Measurements from ENCODE around the gene LRFN2.

Gene LRFN2

DNA sequence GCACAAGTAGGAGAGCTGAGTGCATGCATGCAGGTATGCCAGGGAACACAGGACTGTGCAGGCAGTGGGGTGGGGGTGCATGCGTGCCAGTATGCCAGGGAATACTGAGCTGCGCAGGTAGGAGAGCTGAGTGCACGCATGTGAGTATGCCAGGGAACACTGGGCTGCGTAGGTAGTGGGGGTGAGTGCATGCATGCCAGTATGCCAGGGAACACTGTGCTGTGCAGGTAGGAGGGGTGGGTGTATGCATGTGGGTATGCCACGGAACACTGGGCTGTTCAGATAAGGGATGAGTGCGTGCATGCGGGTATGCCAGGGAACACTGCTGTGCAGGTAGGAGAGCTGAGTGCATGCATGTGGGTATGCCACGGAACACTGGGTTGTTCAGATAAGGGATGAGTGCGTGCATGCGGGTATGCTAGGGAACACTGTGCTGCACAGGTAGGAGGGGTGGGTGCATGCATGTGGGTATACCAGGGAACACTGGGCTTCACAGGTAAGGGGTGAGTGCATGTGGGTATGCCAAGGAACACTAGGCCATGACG lies 77.4 kb downstream of the LRFN2 start:
- no peak for DNase-seq

GRCh38 chr6:40509086-40509485 lies 78.1 kb downstream of the LRFN2 start:
- no peak for DNase-seq

DNA sequence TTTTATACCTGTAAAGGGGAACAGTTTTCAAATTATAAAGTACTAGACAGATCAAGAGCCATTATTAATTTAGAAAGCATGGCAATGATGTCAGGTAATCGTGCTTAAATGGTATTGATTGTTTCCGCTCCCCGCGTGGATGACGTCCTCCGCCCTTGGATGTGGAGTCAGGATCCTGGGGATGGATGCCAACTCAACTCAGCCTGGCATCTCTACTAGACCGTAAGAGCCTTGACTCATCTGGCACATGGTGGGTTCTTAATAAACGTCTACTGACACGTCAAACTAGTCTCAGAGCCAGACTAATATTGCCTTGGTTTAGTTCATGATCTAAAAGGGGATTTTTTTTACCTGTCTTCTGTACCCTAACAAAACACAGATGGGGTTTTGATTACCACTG lies 80.2 kb downstream of the LRFN2 start:
- no peak for DNase-seq

DNA sequence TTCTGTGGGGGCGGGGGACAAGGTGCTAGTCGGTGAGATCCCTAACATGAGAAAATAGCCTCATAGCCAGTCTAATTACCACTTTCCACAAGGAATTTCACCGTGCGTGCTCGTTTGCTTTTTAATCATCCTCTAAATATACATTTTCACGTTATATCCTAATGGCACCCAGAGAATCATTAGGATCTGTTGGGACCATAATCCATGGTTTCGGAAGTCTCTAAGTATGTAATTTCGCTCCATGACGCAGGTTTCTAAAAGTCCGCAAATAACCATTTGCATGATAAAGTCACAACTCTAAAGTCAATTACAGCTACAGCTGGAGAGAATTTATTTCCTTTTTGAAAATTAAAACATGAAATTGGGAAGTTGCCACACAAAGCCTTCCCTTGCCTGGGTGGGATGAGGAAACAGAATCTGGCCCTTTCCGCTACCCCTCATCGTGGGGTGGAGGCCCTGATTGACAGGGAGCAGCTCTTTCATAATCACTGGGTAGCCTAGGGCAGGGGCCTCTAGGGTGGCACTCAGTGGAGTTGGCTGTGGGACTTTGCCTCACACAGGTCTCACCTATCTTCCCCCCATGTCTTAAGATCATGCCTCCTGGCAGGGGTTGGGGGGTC lies 81.9 kb downstream of the LRFN2 start:
- DNase-seq, result no peak

DNA sequence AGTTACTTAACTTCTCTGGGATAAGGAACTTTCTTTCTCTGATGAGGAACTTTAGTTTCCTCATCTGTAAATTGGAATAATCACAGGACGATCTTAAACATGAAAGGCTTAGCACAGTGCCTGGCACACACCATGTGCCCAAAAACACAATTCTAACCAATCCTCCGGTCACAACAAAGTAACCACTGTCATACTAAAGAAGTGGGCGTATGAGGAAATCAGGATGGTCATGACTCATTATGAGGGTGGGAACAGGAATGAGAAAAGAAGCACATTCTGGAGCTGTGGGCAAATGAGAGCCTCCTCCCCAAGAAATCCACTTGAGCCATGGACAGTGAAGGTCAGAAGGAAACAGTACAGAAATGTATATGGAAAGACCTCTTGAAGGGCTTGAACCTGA lies 82.9 kb downstream of the LRFN2 start:
- no peak for DNase-seq

DNA sequence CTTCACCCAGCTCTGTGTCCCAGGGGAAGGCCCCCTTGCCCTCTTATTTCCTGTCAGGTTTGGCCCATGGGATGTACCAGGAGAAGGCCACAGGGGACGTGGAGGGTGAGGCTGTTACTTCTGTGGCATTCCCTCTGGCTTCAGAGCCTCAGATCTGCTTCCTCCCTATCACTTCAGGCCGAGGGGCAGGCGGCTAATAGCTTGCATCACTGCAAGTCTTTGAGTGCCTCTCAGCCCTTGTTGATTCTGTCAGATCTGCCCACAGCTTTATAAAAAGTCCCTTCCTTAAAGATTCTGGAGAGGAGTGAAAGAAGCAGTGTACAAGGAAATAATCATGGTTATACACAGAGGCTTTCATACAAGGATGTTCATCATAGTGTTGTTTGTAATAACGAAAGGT lies 86.9 kb downstream of the LRFN2 start:
- no peak for DNase-seq

- no peak for DNase-seq
These were observed 87.9 kb downstream of the LRFN2 start for GRCh38 chr6:40499215-40499614.

DNA sequence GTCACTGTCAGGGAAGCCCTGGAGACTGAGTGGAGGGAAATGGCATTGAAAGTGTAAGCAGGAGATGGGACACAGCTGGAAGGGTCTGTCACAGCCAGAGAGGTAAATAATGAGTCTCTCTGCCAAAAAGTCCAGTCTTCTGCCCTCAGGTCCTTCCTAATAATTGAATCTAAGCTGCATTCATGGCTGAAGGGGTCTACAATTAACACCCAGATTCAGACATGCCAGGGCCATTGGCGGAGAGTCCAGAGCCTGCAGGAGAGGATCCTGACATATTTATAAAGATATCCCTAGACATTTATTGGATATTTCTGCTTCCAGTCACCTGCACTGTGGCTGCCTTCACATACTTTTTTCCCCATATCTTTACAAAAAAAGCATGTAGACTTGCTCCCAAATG lies 89.0 kb downstream of the LRFN2 start:
- DNase-seq, result no peak

GRCh38 chr6:40492187-40492586 lies 95.0 kb downstream of the LRFN2 start:
- no peak for DNase-seq

- no peak for DNase-seq
These were observed 96.7 kb downstream of the LRFN2 start for GRCh38 chr6:40490508-40490907.

GRCh38 chr6:40489798-40490197 lies 97.4 kb downstream of the LRFN2 start:
- DNase-seq, result no peak

GRCh38 chr6:40486576-40486975 lies 100.6 kb downstream of the LRFN2 start:
- no peak for DNase-seq

DNA sequence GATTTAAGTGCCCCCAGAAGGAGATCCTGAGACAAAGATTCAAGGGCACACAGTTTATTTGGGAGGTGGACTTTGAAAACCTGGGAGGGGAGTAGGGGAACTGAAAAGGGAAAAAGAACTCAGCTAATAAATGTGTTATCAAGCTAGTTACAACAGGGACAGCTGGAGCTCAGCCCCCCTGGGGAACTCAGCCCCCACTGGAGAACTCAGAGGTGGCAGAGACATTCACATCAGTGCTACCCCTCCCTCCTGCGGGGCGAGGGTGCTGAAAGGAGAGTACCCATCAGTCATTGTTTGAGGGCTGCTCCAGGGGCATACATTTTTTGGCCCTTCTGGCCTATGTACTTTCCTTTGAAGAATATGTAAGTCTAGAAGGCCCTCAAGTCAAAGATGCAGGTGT lies 101.4 kb downstream of the LRFN2 start:
- no peak for DNase-seq

DNA sequence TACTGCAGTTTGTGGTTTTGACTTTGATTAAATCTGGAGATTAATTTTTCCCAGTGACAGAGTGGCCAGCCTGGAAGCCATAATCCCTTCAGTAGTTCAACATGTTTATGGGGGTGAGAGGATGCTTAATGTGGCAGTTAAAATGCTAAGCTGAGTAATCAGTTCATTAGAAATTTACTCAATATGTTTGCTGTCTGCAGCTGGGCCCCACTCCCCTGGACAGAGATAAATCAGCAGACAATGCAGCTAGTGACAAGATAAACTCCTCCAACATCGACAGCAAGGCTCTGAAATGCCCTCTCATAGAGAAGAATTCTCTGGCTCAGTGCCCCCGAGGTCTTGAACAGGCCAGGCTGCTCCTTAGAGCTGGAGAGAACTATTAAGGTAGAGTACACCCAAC lies 101.9 kb downstream of the LRFN2 start:
- no peak for DNase-seq

GRCh38 chr6:40484066-40484465 lies 103.1 kb downstream of the LRFN2 start:
- DNase-seq, result no peak

GRCh38 chr6:40482532-40482931 lies 104.6 kb downstream of the LRFN2 start:
- no peak for DNase-seq

DNA sequence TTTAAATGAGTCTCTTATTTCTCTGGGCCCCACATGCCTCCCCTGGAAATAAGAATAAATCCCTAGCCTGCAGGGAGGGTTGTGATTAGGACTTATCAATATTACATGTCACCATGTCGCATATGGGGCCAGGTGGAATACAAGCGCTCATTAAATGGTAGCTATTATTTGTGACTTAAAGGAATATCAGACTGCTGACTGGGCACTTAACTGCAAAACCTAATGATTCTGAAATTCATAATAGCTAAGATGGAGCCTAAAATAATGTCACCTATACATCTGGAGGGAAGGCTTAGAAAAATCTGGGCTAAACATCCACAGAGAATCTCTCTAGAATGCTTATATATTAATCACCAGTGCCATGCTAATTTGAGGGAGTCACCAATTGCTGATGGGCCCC lies 106.5 kb downstream of the LRFN2 start:
- DNase-seq, result no peak

GRCh38 chr6:40479706-40480105 lies 107.5 kb downstream of the LRFN2 start:
- no peak for DNase-seq

DNA sequence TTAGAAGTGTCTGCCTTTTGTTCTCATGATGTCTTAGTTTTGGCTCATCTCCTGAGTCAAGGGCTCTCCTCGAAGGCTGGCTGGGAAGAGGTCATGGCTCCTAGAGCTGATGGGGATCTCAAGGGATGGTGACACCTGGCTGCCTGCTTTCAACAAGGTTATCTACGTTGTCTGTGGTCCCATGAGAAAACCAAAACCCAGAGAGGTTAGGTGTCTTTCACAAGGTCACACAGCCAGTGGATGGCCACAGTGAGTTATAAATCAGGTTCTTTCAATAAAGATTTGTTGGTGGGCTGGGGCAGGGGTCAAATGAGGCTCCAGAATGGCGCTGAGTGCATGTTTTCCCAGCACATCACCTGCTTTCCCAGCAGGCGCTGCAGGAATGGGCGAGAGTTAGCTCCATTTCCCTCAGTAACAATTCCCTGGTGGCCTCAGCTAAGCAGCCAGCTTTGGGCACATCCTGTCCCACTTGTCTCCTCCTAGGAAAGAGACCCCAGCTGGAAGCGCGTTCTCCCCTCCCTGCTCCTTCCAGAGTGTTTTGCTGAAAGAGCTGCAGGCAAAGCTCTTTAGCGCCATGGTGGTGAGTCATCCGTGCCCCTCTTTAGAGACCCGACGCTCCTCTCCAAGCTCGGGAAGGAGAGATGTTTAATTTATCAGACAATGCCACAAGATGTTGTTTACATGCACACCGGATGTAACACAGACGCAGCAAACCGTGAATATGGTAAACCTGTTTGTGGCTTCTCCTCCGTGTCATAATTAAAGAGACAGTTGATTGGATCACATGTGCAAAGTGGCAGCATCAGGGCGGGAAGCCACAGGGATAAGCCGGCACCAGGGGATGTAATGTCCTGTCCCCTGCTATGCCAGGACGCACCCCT lies 109.7 kb downstream of the LRFN2 start:
- no peak for DNase-seq

DNA sequence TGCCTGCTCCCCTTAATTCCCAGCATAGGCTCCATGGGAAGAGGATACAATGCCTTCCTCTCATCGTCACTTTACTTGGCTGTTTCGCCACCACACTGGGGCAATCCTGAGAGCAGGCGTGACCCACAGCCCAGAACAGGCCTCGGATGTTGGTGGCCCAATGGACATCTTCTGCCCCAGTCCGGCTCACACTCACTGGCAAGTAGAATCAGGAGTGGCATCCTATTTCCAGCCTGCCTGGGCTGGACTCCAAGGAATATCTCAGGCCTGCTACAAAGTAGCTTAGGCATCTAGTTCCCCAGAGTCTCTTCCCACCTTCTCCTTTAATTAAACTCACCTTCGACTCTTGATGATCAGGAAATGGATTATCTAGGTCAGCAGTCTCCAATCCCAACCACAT lies 110.5 kb downstream of the LRFN2 start:
- DNase-seq, result no peak

DNA sequence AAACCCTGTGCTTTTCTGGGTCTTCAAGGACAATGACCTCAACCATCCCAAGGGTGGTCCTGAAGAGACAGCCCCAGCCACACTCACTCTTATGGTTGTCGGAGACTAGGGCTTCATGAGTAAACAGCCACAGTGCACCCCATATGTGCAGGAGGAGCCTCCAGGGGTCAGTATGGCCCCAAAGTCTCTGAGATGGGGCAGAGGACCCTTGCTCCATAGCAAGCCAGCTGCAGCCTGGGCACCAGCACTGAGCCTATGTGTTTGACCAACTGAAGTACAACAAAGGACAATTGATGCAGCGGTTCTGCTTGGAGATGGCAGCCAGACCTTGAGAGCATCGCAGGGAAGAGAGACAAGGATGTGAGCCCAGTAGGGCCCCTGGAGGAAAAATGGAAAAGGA lies 112.2 kb downstream of the LRFN2 start:
- no peak for DNase-seq

- no peak for DNase-seq
These were observed 114.1 kb downstream of the LRFN2 start for GRCh38 chr6:40473026-40473425.

- no peak for DNase-seq
These were observed 114.8 kb downstream of the LRFN2 start for GRCh38 chr6:40472353-40472752.

DNA sequence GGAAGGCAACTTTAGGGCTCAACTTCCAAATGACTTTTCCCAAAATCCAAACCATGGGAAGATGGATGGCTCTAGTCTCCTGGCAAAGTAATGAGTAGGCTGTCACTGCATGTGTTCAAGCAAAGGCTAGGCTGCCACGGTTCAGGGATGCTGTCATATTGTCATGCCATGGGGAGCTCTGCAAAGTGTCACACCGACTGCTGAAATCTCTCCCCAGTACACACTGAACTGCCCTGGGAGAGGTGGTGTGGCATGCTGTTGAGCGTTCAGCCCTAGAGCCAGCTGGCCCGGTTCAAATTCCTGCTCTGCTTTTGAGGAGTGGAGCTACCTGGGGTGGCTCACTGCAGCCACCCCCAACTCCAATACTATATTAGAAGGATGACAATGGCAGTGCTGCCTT lies 115.9 kb downstream of the LRFN2 start:
- DNase-seq, result no peak

Data from T-helper 9 cell (primary cell).